ACHN (cell line): ENCODE measurements around the gene FBH1.
"Not testable (repeated sequence)": the region's sequence is repeated elsewhere in the genome, so short reads cannot be mapped to it uniquely, and the experiment has no call there.

ENCODE experiments used
- DNase-seq: peaks from one replicate; pipeline ENCODE4 v3.0.0-alpha.2; 2015
- in situ Hi-C: cut with HindIII; loops from 2 replicates; pipeline ENCODE4 v1.10.0; 2017; ENCODE audit warnings: low sequenced_read_pairs, low pct_ligation_motif_present, low pct_unique_long_range_greater_than_20kb

Gene FBH1

DNA sequence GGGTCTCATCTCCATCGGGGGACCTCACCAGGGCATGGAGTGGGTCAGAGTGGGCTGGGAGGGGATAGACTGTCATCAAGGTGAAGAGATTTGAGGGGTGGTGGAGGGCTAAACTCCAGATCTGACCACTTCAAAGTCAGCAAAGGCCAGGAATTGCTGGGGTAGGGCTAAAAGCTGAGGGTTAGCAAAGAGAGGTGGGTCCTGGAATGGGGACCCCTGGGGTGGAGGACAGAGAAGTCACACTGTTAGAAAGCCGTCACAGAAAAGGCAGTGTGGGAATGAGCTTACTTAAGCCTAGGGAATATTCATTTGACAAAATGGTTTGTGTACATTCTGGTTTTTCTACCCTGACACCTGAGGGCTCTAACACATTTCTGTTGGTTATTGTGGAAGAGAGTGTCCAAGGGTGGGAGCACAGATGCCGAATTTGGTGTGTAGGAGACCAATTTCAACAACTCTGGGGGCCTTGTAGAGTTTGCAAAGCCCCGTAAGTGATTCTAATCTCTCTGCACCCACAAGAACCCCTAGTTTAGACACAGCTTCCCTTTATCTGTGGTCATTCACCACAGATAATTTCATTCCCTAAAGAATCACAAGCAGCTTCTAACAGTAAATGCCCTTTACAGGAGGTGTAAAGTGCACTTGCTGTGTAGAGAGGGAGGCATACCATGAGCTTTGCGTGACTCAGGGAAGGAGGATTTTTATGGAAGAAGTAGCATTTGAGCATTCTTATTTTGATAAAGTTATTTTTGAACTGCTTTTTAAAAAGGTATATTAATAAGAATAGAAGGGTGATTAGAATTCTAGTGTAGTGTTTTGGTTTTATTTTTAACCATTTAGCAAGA, 6.4 kb downstream of the FBH1 start:
- in situ Hi-C loops: no loop called here
- no peak for DNase-seq

DNA sequence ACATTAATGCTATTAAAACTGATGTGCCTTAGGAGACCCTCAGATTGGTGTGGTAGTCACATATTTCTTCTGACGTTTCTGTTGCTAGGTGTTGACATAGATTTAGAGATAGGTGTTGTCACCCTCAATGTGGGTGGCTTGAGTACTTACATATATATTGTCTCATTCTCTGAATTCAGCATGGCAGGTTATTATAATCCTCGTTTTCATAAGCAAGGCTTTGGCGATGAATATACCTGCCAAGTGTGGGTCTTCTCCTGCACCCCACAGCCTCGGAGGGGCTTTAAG, 7.0 kb downstream of the FBH1 start:
- in situ Hi-C loops: no loop called here
- DNase-seq: no peak

DNA sequence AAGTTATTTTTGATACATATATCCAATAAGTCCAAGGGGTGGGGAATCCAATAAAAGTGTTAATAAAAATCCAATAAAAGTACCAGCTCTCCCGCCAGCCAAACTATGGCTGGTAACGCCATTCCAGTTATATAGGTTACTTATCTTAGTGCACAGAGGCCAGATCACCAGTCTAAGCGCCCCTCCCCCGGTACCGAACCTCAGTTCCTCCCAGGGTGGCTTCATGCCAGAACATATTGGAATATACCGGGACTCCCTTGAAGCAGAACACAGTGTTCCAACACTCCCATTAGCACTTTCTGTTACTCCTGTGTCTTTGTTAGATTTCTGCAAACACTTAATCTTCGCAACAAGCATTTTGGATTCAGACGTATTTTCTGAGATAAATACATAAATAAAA, 7.5 kb downstream of the FBH1 start:
- no peak for DNase-seq
- in situ Hi-C loops: no loop called here

DNA sequence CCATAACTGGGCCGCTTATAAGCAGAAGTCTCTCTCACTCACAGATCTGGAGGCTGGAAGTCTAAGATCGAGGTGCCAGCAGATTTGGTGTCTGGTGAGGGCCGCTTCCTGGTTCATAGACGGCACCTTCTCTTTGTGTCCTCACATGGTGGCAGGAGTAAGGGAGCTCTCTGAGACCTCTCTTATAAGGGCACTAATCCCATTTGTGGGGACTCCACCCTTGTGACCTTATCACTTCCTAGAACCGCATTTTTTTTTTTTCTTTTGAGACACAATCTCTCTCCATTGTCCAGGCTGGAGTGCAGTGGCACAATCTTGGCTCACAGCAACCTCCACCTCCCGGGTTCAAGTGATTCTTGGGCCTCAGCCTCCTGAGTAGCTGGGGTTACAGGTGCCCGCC, 8.1 kb downstream of the FBH1 start:
- in situ Hi-C loops: no loop called here
- DNase-seq: no peak

DNA sequence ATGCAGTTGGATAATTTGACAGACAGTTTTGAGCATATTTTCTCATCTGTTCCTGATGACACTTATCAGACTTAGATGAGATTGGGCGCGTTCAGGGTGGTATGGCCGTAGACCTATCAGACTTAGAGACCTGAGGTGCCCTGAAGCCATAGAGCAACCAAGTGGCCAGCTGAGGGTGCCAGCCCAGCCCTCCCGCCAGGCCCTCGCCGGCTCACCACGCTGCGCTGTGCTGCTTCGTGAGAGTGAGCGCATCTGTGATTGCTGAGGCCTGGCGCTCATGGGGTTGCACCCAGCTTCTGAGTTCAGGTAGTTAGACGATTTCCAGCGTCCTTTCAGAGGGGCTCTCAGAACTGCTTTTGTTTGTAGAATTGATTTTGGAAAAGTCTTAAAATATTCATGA, 10.2 kb downstream of the FBH1 start:
- in situ Hi-C loops: no loop called here
- DNase-seq: no peak

DNA sequence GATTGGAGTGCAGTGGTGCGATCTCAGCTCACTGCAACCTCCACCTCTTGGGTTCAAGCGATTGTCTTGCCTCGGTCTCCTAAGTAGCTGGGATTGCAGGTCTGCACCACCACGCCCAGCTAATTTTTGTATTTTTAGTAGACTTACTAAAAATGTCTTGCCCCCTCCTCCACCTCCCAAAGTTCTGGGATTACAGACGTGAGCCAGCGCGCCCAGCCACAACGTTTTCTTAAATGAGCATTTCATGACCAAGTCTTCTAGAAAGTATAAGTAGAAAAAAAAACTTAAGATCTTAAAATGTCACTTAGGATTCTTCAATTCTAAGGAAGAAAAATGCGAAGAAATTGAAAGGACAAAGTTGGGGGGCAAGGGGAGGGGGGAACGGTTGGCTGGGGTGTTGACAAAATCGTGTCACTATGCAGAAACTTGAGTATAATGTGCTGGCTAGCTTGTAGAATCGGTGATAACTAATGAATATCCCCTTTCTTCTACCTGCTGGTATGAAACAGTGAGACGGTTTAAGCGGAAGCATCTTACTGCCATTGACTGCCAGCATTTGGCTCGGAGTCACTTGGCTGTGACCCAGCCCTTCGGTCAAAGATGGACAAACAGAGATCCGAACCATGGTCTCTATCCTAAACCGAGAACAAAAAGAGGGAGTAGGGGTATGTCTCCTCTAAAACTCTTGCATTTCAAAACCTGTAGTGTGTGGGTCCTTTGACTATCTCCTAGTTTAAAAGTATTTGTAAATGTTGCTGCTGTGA, 12.7 kb downstream of the FBH1 start:
- in situ Hi-C loops: no loop called here
- DNase-seq: no peak

DNA sequence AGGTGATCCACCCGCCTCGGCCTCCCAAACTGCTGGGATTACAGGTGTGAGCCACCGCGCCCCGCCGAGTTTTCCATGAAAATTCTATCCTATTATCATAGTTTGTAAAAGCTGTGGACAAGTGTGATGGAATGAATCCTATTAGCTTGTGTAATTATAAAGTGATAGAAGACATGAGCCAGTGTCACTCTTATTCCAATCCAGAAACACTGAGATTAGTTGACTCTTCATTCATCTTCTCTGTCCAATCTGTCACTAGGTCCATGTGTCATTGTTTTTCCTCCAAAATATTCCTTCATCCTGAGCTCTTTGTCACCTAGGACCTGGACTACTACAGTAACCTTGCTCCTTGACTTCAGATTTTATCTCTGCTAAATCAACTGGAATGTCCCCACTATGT, 13.5 kb downstream of the FBH1 start:
- DNase-seq: no peak
- in situ Hi-C loops: no loop called here

DNA sequence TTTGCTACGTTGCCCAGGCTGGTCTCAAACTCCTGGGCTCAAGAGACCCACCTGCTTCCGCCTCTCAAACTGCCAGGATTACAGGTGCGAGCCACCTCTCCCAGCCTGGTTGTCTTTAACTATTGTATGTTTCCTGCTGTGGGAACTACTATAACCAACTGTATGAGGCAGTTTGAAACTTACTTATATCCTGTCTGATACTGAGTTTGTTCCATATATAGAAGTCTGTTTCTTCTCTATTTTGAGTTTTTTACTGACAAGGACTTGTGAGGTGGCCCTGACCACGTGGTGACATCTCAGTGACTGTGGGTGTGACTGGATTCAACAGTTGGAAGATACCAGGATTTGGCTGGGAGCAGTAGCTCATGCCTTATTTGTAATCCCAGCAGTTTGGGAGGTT, 14.2 kb downstream of the FBH1 start:
- DNase-seq: no peak
- in situ Hi-C loops: no loop called here

DNA sequence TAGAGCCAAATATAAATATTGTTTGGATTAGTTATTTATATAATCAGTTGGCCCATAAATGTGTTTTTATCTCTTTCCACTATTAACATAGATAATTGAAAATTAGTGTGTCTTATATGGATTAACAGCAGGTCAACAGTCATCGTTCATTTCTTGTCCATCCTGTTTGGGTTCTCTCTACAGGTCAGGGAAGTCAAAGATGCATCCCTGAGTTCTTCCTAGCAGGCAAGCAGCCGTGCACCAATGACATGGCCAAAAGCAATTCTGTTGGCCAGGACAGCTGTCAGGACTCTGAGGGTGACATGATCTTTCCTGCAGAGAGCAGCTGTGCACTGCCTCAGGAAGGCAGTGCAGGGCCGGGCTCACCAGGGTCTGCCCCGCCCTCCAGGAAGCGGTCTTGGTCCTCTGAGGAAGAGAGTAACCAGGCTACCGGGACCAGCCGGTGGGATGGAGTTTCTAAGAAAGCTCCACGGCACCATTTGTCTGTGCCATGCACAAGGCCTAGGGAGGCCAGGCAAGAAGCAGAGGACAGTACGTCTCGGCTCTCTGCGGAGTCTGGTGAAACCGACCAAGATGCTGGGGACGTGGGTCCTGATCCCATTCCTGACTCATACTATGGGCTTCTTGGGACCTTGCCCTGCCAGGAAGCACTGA, 15.9 kb downstream of the FBH1 start:
- DNase-seq: no peak
- in situ Hi-C loops: no loop called here

DNA sequence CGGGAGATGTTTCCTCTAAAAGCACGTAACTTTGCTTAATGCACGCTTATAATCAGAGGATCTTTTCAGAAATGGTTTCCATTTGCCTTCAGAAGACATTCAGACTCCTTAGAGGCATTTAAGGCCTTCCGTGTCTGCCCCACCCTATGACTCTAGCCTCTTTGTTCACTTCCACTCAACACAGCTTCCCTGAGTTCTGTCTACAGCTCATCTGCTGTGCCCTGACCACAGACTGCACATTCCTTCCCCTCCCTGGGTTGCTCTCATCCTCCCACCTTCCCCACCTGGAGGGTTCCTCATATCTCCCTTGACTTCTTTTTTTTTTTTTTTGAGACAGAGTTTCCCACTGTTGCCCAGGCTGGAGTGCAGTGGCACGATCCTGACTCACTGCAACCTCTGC, 16.6 kb downstream of the FBH1 start:
- in situ Hi-C loops: no loop called here
- no peak for DNase-seq

DNA sequence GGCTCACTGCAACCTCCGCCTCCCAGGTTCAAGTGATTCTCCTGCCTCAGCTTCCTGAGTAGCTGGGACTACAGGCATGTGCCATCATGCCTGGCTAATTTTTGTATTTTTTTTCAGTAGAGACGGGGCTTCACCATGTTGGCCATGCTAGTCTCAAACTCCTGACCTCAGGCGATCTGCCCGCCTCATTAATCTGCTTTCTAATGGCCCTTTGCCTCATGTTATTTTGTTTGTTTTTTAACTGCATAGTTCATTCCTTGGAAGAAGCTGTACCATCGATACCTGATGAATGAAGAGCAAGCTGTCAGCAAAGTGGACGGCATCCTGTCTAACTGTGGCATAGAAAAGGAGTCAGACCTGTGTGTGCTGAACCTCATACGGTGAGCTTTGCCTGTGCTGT, 18.6 kb downstream of the FBH1 start:
- in situ Hi-C loops, DNase-seq: not testable (repeated sequence)

DNA sequence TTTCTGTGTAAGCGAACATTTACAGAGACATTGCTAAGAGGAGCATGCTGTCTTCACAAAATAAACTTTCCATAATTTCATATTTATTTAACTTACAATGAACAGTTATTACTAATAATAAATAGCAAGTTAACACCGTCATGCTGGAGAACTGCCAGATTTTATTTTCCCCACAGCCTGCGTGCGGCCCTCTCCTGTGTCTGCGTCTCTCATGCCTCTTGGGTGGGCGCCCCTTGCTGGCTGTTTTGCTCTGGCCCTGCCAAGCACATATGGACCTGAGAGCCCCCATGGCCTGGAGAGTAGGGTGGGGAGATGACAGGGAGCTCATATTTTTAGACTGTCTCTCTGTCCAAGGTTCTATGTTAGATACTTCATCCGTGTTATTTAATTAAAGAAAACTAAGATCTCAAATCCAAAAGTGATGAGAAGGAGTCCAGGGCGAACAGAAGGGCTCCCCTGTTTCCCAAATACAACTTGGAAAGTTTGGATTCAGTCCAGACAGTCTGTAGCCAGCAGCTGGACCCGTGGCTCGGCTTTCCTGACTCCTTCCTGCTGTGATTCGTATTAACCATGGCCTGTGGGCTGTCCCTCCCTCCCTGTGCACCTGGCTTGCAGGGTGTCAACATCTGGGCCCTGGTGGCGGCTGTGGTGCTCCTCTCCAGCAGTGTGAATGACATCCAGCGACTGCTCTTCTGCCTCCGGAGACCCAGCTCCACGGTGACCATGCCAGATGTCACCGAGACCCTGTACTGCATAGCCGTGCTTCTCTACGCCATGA, 20.5 kb downstream of the FBH1 start:
- in situ Hi-C loops: no loop called here
- no peak for DNase-seq

DNA sequence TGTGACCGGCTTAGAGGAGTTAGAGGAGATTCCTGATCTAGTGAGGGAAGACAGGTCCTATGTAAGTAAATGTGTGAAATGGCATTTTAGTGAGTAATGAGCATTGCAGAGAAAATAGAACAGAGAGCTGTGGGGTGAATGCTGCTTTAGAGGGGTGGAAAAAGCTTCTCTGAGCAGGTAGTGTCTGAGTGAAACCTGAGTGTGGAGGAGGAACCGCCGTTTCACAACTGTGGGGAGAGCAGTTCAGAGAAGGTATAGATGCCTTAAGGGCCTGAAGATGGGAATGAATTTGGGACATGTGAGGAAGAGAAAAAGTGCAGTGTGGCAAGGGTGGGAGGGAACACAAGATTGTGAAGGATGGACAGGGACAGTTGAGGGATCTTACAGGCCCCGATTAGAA, 21.6 kb downstream of the FBH1 start:
- DNase-seq: no peak
- in situ Hi-C loops: no loop called here

DNA sequence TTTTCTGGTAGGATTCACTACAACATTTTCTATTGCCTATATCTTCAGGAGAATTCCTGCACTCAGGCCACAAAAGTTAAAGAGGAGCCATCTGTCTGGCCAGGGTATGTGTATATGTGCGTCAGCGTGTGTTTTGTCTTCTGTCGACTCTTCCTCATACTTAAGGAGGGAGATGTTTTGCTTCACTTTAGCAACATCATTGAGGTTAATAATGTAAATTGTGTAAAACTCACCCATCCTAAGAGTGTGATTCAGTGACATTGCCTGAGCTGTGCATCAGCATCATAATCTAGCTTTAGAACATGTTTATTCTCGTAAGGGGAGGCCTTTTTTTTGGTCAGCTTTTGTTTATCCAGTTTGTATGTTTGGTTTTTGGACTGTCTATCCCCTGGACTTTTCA, 23.7 kb downstream of the FBH1 start:
- in situ Hi-C loops: no loop called here
- no peak for DNase-seq

DNA sequence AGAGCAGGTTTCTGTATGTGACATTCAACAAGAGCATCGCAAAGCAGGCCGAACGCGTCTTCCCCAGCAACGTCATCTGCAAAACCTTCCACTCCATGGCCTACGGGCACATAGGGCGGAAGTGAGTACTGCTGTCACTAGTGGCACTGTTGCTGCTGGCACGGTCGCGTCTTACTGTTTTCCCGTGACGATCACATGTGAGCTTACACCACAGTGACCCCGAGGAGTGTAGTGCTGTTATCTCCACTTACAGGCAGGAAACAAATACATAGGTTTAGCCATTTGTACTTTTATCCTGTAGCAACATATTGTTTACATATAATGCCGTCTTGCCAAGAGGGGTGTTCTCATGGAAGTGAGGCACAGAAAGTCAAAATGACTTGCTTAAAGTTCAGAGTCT, 25.4 kb downstream of the FBH1 start:
- no peak for DNase-seq
- in situ Hi-C loops: no loop called here

DNA sequence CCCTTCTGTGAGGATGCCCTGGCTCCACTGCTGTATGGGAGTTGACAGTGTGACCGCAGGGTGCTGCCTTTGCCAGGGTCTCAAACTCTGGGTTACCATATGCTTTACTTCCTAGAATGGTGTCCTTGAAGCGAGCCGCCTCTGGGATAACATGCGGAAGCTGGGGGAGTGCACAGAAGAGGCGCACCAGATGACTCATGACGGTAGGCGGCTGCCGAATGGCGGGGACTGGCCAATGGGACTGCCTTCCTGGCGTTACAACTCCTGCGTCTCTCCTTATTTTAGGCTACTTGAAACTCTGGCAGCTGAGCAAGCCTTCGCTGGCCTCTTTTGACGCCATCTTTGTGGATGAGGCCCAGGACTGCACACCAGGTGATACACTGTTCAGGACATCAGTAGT, 27.3 kb downstream of the FBH1 start:
- in situ Hi-C loops: no loop called here
- DNase-seq: no peak

DNA sequence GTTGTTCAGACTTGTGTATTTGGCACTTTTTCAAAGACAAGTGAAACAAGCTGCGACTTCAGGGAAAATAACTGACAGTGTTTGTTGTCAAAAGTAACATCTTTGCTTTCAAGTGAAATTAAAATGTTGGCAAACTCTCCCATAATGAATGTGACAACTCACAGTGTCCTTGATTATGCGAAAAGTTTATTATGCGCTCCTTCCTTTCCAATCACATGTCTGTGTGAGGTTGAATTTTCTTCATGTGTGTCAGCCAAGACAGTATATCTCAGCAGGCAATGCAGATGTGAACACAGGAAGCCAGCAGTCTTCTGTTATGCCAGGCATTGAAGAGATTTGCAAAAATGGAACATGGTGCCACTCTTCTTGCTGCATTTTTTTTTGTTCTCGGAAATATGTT, 28.7 kb downstream of the FBH1 start:
- in situ Hi-C loops: no loop called here
- no peak for DNase-seq

DNA sequence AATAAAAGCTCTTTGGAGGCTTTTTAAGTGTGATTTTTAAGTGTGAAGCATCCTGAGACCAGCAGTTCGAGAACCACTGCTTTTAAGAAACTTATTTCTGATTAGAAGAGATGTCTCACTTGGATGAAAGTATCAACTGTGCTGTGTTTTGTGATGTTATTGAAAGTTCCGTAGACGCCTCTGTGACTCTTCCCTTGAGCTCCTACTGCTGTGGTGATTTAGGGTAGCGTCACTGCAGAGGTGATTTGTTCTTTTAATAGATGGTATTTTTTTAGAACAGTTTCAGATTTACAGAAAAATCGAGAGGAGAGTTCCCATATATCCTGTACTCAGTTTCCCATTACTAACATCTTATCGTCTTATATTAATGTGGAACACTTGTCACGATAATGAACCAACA, 29.5 kb downstream of the FBH1 start:
- DNase-seq: no peak
- in situ Hi-C loops: no loop called here

DNA sequence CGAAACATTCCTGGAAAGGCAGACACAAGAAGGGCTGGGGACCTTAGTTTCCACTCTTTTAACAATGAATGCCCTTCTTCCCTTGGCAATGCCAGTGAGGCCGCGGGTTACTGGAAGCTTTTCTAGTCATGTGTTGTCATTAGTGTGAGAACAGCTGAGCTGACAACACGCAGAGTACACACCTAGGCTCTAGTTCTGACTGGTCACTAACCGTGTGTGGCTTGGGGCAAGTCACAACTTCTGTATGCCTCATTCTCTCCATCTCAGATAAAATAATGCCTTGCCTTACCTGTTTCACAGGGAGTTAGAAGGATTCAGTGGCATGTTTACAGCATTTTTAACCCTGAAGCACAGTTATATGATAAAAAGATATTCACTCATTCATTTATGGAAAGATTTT, 31.7 kb downstream of the FBH1 start:
- in situ Hi-C loops: no loop called here
- no peak for DNase-seq
